HepG2 (cell line): Measurements from ENCODE around the gene AQP6. TPM values are rescaled to one million over a fixed set of nuclear protein-coding genes. Genes with fewer than 3 reads are reported as not detected.

ENCODE experiments used
- ATAC-seq: fragments of 200-7000 bp; cut with Tn5 transposase; 3 replicates; pipeline ENCODE4 v1.9.1; 2020; ENCODE audit warnings: mild to moderate bottlenecking, moderate library complexity
- BruUV-seq: library from RNA; stranded (reverse); fragments of 400-500 nt; replicated peaks from 2 replicates; lab custom pipeline; 2021; lab: Mats Ljungman, UMichigan
- CTCF ChIA-PET: fragments of 300-600 bp; formaldehyde crosslinking; extraction: SDS; loops from one replicate; lab custom pipeline; 2021; ENCODE audit warnings: low total read pairs, inconsistent platforms, low intra/inter-chr PET ratio; lab: Yijun Ruan, JAX
- POLR2A ChIA-PET: fragments of 350-600 bp; sonication (Branson Sonifier 250); formaldehyde crosslinking; loops from one replicate; lab custom pipeline; 2020; ENCODE audit warnings: antibody characterized with exemption, inconsistent platforms; lab: Yijun Ruan, JAX
- DNase-seq: peaks from one replicate; pipeline ENCODE4 v3.0.0-alpha.2; 2015; ENCODE audit warnings: low spot score
- FAIRE-seq: peaks from 3 replicates; lab custom pipeline; 2011; peaks lifted over from hg19 to GRCh38; lab: Jason Lieb, UNC
- H2AFZ ChIP-seq: one replicate; pipeline ENCODE4 v1.6.1; 2011; ENCODE audit warnings: low read length, inconsistent platforms
- H3K27ac ChIP-seq: fragments of 300-600 bp; 3 replicates; pipeline ENCODE4 v1.8.0; 2011; ENCODE audit warnings: mixed run types, mild to moderate bottlenecking, mixed read lengths, low read length, inconsistent platforms; ENCODE audit not compliant: insufficient read depth; ENCODE audit errors: extremely low read length
- H3K27me3 ChIP-seq, 2 experiments: fragments of 200-600 bp in 1 of 2; 2 replicates in 1 of 2; 3 replicates in 1 of 2; pipeline versions ENCODE4 v1.6.0 to v1.8.0; 2011; ENCODE audit warnings: low read length in 2 of 2, mild to moderate bottlenecking in 2 of 2, moderate library complexity in 2 of 2, inconsistent platforms in 1 of 2; ENCODE audit not compliant: insufficient read depth in 2 of 2, control insufficient read depth in 1 of 2
- H3K36me3 ChIP-seq, 2 experiments: fragments of 200-600 bp in 1 of 2; replicated peaks in 1 of 2; 2 replicates in 1 of 2; 3 replicates in 1 of 2; pipeline versions ENCODE4 v1.5.1 to v1.8.0; 2011; ENCODE audit warnings: low read length in 2 of 2, inconsistent platforms in 1 of 2; ENCODE audit not compliant: insufficient read depth in 2 of 2, control insufficient read depth in 1 of 2
- H3K4me1 ChIP-seq: 2 replicates; pipeline ENCODE4 v1.5.1; 2012; ENCODE audit warnings: low read length, inconsistent platforms; ENCODE audit not compliant: insufficient read depth
- H3K4me2 ChIP-seq: 2 replicates; pipeline ENCODE4 v1.6.0; 2011; ENCODE audit warnings: low read depth, low read length, inconsistent platforms
- H3K4me3 ChIP-seq, 3 experiments: fragments of 200-600 bp in 1 of 3; sonication (generic), shearing (Covaris generic) in 1 of 3; replicated peaks in 1 of 3; 2 replicates each; pipeline ENCODE4 v1.5.1; 2011 to 2016; ENCODE audit warnings: low read length in 3 of 3, inconsistent platforms in 2 of 3, low read depth in 2 of 3, mild to moderate bottlenecking in 2 of 3, control low read depth in 1 of 3, mixed read lengths in 1 of 3; ENCODE audit not compliant: insufficient read depth in 1 of 3
- H3K79me2 ChIP-seq: one replicate; pipeline ENCODE4 v1.6.1; 2011; ENCODE audit warnings: low read length, inconsistent platforms; ENCODE audit not compliant: insufficient read depth
- H3K9ac ChIP-seq: 2 replicates; pipeline ENCODE4 v1.6.0; 2011; ENCODE audit warnings: mild to moderate bottlenecking, low read depth, low read length, inconsistent platforms; ENCODE audit not compliant: insufficient read depth
- H3K9me3 ChIP-seq: 2 replicates; pipeline ENCODE4 v1.5.1; 2012; ENCODE audit warnings: mild to moderate bottlenecking, low read length
- H4K20me1 ChIP-seq: 2 replicates; pipeline ENCODE4 v1.6.0; 2011; ENCODE audit warnings: inconsistent platforms, mild to moderate bottlenecking, low read length, moderate library complexity; ENCODE audit not compliant: insufficient read depth
- AHDC1 ChIP-seq: sonication (generic); formaldehyde crosslinking; IDR thresholded peaks from 2 replicates; pipeline ENCODE4 v1.5.1; 2020; ENCODE audit warnings: mild to moderate bottlenecking, missing genetic modification reagents, borderline replicate concordance
- CTCF ChIP-seq: sonication (generic); formaldehyde crosslinking; IDR thresholded peaks from 2 replicates; pipeline ENCODE4 v1.5.0; 2020; ENCODE audit warnings: mild to moderate bottlenecking, missing genetic modification reagents, moderate library complexity
- DPF2 ChIP-seq: sonication (generic); formaldehyde crosslinking; IDR thresholded peaks from 2 replicates; pipeline ENCODE4 v1.4.0; 2020; ENCODE audit warnings: mild to moderate bottlenecking, low read depth, missing genetic modification reagents, borderline replicate concordance
- GFI1 ChIP-seq: sonication (generic); formaldehyde crosslinking; IDR thresholded peaks from 2 replicates; pipeline ENCODE4 v1.5.0; 2020; ENCODE audit warnings: missing genetic modification reagents, mild to moderate bottlenecking, borderline replicate concordance
- HOXA3 ChIP-seq: sonication (generic); formaldehyde crosslinking; IDR thresholded peaks from 2 replicates; pipeline ENCODE4 v1.5.0; 2020; ENCODE audit warnings: missing genetic modification reagents
- MAX ChIP-seq: IDR thresholded peaks from 2 replicates; pipeline ENCODE4 v1.6.1; 2012; ENCODE audit warnings: inconsistent platforms
- PHF21A ChIP-seq: sonication (generic); formaldehyde crosslinking; IDR thresholded peaks from 2 replicates; pipeline ENCODE4 v1.5.0; 2020; ENCODE audit warnings: mild to moderate bottlenecking, missing genetic modification reagents
- RARA ChIP-seq: IDR thresholded peaks from 2 replicates; pipeline ENCODE4 v1.6.1; 2016; ENCODE audit warnings: missing genetic modification reagents, missing compliant biosample characterization
- RBM39 ChIP-seq: fragments of 200-400 bp; formaldehyde crosslinking; IDR thresholded peaks from one replicate; pipeline ENCODE4 v1.6.1; 2018; ENCODE audit warnings: antibody characterized with exemption, mild to moderate bottlenecking, low read depth, low read length; ENCODE audit not compliant: poor library complexity, severe bottlenecking
- RCOR2 ChIP-seq: IDR thresholded peaks from 2 replicates; pipeline ENCODE4 v1.6.1; 2016; ENCODE audit warnings: missing biosample characterization, missing genetic modification reagents
- ZNF501 ChIP-seq: sonication (generic); formaldehyde crosslinking; IDR thresholded peaks from 2 replicates; pipeline ENCODE4 v1.5.1; 2020; ENCODE audit warnings: mild to moderate bottlenecking, moderate library complexity, missing genetic modification reagents
- ZNF644 ChIP-seq: IDR thresholded peaks from 2 replicates; pipeline ENCODE4 v1.6.1; 2016; ENCODE audit warnings: low read depth
- ZNF792 ChIP-seq: IDR thresholded peaks from 2 replicates; pipeline ENCODE4 v1.6.1; 2016
- whole genome bisulfite sequencing: methylation state at CpG from one replicate; pipeline ENCODE4 v1.1.6; 2017; ENCODE audit warnings: low lambda C conversion rate; 5-methylcytosine and 5-hydroxymethylcytosine counted together
- in situ Hi-C: cut with HindIII; loops from 2 replicates; pipeline ENCODE4 v1.10.0; 2017; ENCODE audit warnings: low pct_unique_long_range_greater_than_20kb; ENCODE audit not compliant: extremely low pct_ligation_motif_present
- intact Hi-C: fragments of 100-400 bp; cut with micrococcal nuclease; formaldehyde crosslinking; loops from one replicate; pipeline ENCODE4 v1.10.0; 2022; ENCODE audit not compliant: unreplicated experiment
- polyA plus RNA-seq, 8 experiments: library from polyadenylated mRNA; depleted of rRNA in 3 of 8; stranded (reverse) in 7 of 8; unstranded in 1 of 8; fragments of >200 nt; fragmentation: Illumina TruSeq in 4 of 8; extraction: Trizol in 4 of 8; gene quantifications; 2 replicates each; pipeline versions ENCODE4 v1.2.1 to v1.2.3, GENCODE V29; 2011 to 2016; ENCODE audit warnings: low read depth in 4 of 8, missing spikeins in 1 of 8, mixed read lengths in 1 of 8; ENCODE audit not compliant: insufficient read depth in 1 of 8
- total RNA-seq, 5 experiments: library from RNA; depleted of rRNA; stranded (reverse); fragments of >200 nt; fragmentation: Illumina TruSeq; extraction: Trizol; gene quantifications; 2 replicates each; pipeline ENCODE4 v1.2.3, GENCODE V29; 2016; ENCODE audit warnings: low read depth in 1 of 5
- TF ChIP-seq, protein P1 (sequence below): sonication (generic); formaldehyde crosslinking; IDR thresholded peaks from 2 replicates; pipeline ENCODE4 v1.5.1; 2020; ENCODE audit warnings: mild to moderate bottlenecking, moderate library complexity, missing genetic modification reagents

Gene AQP6
- total and polyA plus RNA-seq, 2 of the 13 experiments (the other 11 are each of a cell fraction or from before 2014, with no cell fraction given): 0.32 to 1.3 TPM

DNA sequence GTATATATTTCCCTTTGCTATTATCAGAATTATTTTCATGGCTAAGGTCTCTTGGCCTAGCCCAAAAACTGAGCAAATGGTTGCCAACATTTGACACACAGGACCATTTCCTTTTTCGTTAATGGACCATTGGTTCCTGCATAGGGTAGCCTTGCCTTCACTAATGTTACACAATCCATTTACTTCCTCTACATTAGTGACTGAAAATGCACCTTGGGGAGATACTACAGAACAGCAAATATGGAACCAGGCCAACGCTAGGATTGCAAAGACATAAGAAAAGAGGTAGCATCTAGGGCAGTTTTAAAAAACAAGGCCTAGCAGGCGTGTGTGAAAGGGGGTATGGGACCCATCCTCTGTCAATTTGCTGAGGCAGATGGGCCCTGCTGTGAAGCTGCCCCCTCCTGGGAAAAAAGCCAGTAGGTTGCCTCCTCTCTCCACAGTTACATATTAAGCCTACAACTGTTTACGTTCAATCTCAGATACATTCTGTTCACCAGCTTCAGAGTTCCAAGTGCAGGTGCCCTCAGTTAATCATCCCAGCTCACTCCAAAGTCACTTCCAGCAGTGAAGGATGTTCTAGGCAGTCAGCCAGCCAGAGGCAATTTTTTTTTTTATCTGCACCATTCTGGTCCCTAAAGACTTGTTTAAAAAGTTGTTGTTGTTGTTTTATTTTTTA lies 15.0 kb downstream of the AQP6 start:
- H3K4me2 ChIP-seq: no peak overlapping the region
- WGBS: 48% methylated on average over 4 of the region's 4 CpGs
- in situ Hi-C loops (no loop called here), intact Hi-C loops (no loop called here)
- H3K9ac ChIP-seq: no peak overlapping the region
- no TSS peak for BruUV-seq
- POLR2A ChIA-PET: no interaction called here
- peaks cover 33% of the 10 kb centered on the region for H3K4me1 ChIP-seq
- H3K79me2 ChIP-seq: no peaks in the 10 kb centered on the region
- no peak overlapping the region for H2AFZ ChIP-seq
- DNase-seq (peak; percentile 53), ATAC-seq (peak; percentile 95), FAIRE-seq (peak; percentile 81)
- H3K4me3 ChIP-seq: no peak overlapping the region
- CTCF ChIA-PET: no interaction called here
- H3K27ac ChIP-seq: no peak overlapping the region
- H4K20me1 ChIP-seq: no peaks in the 10 kb centered on the region
- no peaks in the 10 kb centered on the region for H3K9me3 ChIP-seq
- peaks cover 13 to 20% of the 10 kb centered on the region in 2 experiments for H3K36me3 ChIP-seq
- no peaks in the 10 kb centered on the region for H3K27me3 ChIP-seq
- 0 out of 2 replicates have a peak, but pooled peaks have one; percentile 34 for TF ChIP-seq PHF21A (CRISPR knock-in tag)
- TF ChIP-seq GFI1: peak; percentile 75; the same call in 1 of the 2 replicates
- TF ChIP-seq HOXA3: 0 out of 2 replicates have a peak, but pooled peaks have one; percentile 30
- TF ChIP-seq, protein P1, sequence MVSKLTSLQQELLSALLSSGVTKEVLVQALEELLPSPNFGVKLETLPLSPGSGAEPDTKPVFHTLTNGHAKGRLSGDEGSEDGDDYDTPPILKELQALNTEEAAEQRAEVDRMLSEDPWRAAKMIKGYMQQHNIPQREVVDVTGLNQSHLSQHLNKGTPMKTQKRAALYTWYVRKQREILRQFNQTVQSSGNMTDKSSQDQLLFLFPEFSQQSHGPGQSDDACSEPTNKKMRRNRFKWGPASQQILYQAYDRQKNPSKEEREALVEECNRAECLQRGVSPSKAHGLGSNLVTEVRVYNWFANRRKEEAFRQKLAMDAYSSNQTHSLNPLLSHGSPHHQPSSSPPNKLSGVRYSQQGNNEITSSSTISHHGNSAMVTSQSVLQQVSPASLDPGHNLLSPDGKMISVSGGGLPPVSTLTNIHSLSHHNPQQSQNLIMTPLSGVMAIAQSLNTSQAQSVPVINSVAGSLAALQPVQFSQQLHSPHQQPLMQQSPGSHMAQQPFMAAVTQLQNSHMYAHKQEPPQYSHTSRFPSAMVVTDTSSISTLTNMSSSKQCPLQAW: peak; percentile 86
- no peak for TF ChIP-seq RARA (CRISPR knock-in tag)
- TF ChIP-seq MAX: 0 out of 2 replicates have a peak, but pooled peaks have one; percentile 18
- no peak for TF ChIP-seq ZNF644 (CRISPR knock-in tag)
- TF ChIP-seq ZNF501 (CRISPR knock-in tag): peak; percentile 33; the same call in 1 of the 2 replicates
- no peak for TF ChIP-seq RBM39
- peak; percentile 46; the same call in 1 of the 2 replicates for TF ChIP-seq ZNF792 (CRISPR knock-in tag)
- 0 out of 2 replicates have a peak, but pooled peaks have one; percentile 20 for TF ChIP-seq RCOR2 (CRISPR knock-in tag)
- TF ChIP-seq AHDC1 (CRISPR knock-in tag): no peak
- TF ChIP-seq CTCF (CRISPR knock-in tag): peak; percentile 61
- no peak for TF ChIP-seq DPF2 (CRISPR knock-in tag)
